Measurements from ENCODE around the gene ARL4D. TPM values are rescaled to one million over a fixed set of nuclear protein-coding genes. Genes with fewer than 3 reads are reported as not detected.
A peak's percentile ranks its signal among the peaks of the same experiment; 100 is the strongest.

ARL4D gene
- total and polyA plus RNA-seq, 2 experiments from 2014 or later = 32.4 to 36.3 TPM

DNA sequence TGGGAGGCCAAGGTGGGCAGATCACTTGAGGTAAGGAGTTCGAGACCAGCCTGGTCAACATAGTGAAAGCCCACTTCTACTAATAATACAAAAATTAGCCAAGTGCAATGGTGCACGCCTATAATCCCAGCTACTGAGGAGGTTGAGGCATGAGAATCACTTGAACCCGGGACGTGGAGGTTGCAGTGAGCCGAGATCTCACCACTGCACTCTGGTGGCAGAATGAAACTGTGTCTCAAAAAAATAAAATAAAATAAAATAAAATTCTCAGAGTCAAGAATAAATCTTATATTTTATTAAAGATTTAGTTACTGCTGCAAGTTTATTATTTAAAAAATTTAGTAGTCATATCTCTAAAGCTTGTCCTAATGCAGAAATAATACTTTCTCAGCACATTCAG lies 29.7 kb downstream of the ARL4D start:
- TF ChIP-seq, protein P1, sequence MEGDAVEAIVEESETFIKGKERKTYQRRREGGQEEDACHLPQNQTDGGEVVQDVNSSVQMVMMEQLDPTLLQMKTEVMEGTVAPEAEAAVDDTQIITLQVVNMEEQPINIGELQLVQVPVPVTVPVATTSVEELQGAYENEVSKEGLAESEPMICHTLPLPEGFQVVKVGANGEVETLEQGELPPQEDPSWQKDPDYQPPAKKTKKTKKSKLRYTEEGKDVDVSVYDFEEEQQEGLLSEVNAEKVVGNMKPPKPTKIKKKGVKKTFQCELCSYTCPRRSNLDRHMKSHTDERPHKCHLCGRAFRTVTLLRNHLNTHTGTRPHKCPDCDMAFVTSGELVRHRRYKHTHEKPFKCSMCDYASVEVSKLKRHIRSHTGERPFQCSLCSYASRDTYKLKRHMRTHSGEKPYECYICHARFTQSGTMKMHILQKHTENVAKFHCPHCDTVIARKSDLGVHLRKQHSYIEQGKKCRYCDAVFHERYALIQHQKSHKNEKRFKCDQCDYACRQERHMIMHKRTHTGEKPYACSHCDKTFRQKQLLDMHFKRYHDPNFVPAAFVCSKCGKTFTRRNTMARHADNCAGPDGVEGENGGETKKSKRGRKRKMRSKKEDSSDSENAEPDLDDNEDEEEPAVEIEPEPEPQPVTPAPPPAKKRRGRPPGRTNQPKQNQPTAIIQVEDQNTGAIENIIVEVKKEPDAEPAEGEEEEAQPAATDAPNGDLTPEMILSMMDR (IDR thresholded peaks at IDR 0.05; ENCODE audit: low read depth, low read length) = peak; percentile 26
- Histone ChIP-seq H3K9me3 (ENCODE audit: low read depth) (no peaks in the 10 kb centered on the region), H3K27ac (no peak overlapping the region), H3K4me1 (ENCODE audit: low read depth) (no peaks in the 10 kb centered on the region), H3K4me3 (no peak overlapping the region), H3K36me3 (no peaks in the 10 kb centered on the region), H3K27me3 (no peaks in the 10 kb centered on the region)
- no peak for DNase-seq (ENCODE audit: low read depth in 1 of 2, low spot score in 1 of 2)

DNA sequence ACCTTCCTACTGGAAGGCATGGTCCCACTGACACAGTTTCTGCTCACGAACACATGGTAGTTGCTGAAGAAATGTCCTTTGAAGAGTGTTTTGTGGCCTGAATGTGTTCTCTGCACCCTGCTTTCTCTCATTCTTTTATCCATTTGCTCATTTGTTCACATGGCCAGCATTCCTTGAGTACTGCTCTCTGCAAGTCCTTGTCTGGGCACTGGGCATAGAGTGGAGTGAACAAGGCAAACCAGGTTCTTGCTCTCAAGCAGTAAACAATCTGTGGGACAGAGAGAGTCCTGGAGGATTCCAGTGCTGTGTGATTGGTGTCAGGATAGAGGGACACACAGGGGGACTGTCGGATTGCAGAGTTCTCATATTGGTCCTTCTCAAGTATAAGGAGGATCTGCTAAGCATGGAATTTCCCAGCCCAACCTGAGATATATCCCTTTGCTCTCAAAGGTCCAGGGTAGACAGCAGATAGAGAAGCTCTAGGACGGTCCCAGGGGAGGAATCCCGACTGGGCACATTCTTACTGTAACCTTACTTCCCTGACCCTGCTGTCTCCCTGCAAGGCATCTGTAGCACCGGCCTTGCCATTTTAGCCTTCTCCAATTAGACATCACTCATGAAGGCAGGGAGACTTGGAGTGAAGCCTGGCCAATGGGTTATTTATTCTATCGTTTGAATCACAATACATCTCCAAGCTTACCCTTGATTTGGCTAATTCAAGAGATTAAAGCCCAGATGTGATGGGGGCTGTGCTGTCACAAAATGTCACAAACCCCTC lies 32.3 kb downstream of the ARL4D start:
- no peaks in the 10 kb centered on the region for H3K9me3 ChIP-seq (ENCODE audit: low read depth)
- no peaks in the 10 kb centered on the region for H3K4me1 ChIP-seq (ENCODE audit: low read depth)
- H3K4me3 ChIP-seq = no peak overlapping the region
- no peak for DNase-seq (ENCODE audit: low read depth in 1 of 2, low spot score in 1 of 2)
- TF ChIP-seq, protein P1 (IDR thresholded peaks at IDR 0.05; ENCODE audit: low read depth, low read length) = no peak
- H3K27me3 ChIP-seq = no peaks in the 10 kb centered on the region
- H3K27ac ChIP-seq = no peak overlapping the region
- H3K36me3 ChIP-seq = no peaks in the 10 kb centered on the region

DNA sequence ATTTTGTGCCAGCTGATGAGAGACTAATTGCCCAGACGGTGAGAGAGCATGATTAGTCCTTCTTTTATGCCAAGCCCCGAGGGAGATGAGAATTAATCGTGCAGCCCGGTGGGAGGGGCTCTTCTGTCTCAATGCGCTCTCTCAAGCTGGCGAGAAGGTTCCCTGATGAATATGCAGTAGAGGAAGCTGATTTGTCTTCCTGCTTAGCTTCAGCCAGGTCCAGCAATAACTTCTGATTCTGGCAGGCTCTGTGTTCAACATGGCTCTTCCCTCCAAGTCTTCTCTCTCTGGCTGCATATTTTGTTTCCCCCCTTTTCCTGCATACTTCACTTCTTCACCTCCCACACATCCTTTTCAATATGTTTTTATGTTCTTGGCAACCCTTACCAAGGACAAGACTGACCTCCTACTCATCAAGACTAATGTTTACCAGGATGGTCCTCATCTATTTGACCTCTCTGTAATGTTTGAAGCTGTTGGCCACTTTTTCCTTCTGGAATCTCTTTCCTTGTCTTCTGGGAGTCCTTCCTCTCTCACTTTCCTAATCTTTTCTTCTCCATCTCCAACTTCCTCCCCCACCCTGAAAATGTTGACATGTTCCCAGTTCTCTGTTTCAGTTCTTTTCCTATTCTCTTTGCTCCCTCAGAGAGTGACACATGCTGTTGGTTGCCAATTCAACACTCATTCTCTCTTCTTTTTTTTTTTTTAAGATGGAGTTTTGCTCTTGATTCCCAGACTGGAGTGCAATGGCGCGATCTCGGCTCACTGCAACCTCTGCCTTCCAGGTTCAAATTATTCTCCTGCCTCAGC lies 33.1 kb downstream of the ARL4D start:
- H3K36me3 ChIP-seq = no peaks in the 10 kb centered on the region

DNA sequence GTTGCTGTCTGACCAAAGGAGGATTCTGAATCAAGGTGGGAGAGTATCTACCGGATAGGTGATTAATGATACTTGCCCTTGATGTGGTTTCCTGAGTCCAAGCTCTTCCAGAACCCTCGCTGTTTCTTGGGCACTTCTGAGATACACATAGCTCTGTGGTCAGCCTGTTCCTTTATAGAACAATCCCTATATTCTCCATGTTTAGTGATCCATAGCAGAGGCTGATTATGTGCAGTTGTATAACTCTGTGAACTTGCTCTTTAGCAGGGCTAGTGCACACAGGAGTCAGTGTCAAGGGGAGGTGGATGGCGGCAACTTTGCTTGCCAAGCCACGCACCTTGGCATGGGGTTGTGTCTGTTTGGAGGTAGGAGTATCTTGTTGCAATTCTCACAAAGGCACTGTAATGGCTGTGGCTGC lies 36.1 kb downstream of the ARL4D start:
- no peaks in the 10 kb centered on the region for H3K36me3 ChIP-seq
- H3K4me3 ChIP-seq = no peak overlapping the region
- H3K4me1 ChIP-seq (ENCODE audit: low read depth) = no peaks in the 10 kb centered on the region
- no peak for DNase-seq (ENCODE audit: low read depth in 1 of 2, low spot score in 1 of 2)
- no peaks in the 10 kb centered on the region for H3K27me3 ChIP-seq
- no peak overlapping the region for H3K27ac ChIP-seq
- TF ChIP-seq, protein P1 (IDR thresholded peaks at IDR 0.05; ENCODE audit: low read depth, low read length) = no peak
- H3K9me3 ChIP-seq (ENCODE audit: low read depth) = no peaks in the 10 kb centered on the region

More for the DNA sequence above, 33.1 kb downstream of the ARL4D start:
- DNase-seq (ENCODE audit: low read depth in 1 of 2, low spot score in 1 of 2) = peak in 1 of 2 donors; percentile 90
- H3K27me3 ChIP-seq = no peaks in the 10 kb centered on the region
- H3K4me3 ChIP-seq = no peak overlapping the region
- H3K9me3 ChIP-seq (ENCODE audit: low read depth) = no peaks in the 10 kb centered on the region
- TF ChIP-seq, protein P1 (IDR thresholded peaks at IDR 0.05; ENCODE audit: low read depth, low read length) = no peak
- H3K27ac ChIP-seq = no peak overlapping the region
- H3K4me1 ChIP-seq (ENCODE audit: low read depth) = no peaks in the 10 kb centered on the region

DNA sequence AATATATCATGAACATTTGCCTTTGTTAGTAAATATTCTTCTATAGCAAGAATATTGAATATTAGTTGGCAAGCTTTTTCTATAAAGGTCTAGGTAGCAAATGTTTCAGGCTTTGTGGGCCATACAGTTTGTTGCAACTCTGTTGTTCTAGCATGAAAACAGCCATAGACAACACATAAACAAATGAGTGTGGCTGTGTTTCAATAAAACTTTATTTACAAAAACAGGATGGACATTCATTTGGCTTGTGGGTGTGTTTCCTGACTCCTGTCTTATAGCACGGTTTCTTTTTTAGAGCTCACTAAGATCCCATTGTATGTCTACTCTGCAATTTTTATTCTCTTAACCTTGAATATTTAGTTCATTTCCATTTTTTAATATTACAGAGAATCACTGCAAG lies 39.0 kb downstream of the ARL4D start:
- TF ChIP-seq, protein P1 (IDR thresholded peaks at IDR 0.05; ENCODE audit: low read depth, low read length) = no peak

More for the DNA sequence above, 39.0 kb downstream of the ARL4D start:
- Histone ChIP-seq H3K27me3 (no peaks in the 10 kb centered on the region), H3K4me1 (ENCODE audit: low read depth) (no peaks in the 10 kb centered on the region), H3K36me3 (no peaks in the 10 kb centered on the region), H3K4me3 (no peak overlapping the region), H3K27ac (no peak overlapping the region), H3K9me3 (ENCODE audit: low read depth) (no peaks in the 10 kb centered on the region)
- no peak for DNase-seq (ENCODE audit: low read depth in 1 of 2, low spot score in 1 of 2)

Data from cardiac muscle cell (in vitro differentiated cells and primary cell).